GM21515 (cell line): ENCODE measurements around the gene FRMD4A.

Experiments
- ATAC-seq: cut with Tn5 transposase; IDR thresholded peaks from one replicate; pipeline ENCODE4 v1.9.1; 2021; ENCODE audit not compliant: unreplicated experiment

FRMD4A gene

DNA sequence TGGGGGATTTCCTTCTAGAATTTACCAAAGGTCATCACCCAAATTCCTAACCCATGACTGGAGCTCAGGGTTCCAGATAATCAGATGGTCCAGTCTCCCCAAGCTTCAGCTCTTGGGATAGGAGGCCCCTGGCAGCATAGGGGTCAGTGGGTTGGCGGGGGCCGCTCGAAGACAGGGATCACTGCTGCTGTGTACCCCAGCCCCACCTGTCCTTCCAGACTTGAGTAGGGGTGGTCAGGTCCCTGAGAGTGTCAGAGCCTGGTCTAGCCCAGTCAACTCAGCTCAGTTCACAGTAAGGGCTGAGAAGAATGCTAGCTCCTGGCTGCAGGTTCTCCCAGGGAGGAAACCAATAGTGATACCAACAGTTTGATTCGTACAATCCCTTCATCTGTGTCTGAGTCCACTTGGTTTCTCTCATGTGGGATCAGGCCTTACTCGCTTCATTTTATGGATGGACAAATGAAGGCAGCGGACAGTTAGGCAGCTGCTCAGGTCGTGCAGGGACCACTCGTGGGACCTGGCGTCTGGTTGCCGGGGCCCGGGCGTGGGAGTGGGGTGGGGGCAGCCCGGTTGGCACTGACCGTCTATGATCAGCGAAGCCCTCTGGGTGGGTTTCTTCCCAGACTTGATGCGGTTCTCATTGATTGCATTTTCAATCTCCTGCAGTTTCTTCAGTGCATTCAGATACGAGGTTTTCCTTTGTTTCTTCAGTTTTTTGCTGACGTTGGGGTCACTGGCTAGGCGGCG lies 665.0 kb downstream of the FRMD4A start:
- no peak for ATAC-seq

GRCh38 chr10:13661256-13661655 lies 669.5 kb downstream of the FRMD4A start:
- no peak for ATAC-seq

DNA sequence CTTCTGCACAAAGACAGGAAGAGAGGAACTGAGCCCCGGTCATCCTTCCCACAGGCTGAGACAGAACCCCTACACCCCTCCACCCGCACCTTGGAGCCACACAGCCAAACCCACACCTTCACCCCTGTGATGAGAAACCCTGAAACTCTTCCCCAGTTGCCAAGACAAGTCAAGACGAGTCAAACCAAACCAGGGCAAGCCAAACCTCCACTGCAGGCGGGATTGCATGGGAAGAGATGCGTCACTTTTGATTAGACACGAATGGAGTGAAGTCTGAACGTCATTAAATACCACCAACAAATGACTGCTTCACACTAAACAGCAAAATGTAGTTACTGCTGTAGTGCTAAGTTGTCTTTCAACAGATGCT lies 670.2 kb downstream of the FRMD4A start:
- no peak for ATAC-seq

- ATAC-seq, result no peak
These were observed 670.7 kb downstream of the FRMD4A start for GRCh38 chr10:13659887-13660550.

GRCh38 chr10:13658871-13659685 lies 671.6 kb downstream of the FRMD4A start:
- no peak for ATAC-seq

DNA sequence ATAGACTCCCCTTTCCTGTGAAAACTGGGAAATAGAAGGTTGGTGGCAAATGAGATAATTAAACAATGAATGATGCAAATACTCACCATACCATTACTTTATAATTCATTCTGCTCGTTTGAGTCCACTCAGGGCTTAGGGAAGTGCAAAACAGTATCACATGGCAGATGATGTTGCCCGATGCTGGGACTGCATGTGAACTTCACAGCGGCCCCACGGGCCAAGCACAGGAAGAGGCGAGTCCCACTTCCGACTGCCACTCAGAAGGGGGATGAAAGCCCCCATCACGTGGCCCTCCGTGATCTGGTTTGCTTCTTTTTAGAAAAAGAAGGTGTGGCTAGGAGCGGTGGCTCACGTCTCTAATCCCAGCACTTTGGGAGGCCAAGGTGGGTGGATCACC lies 672.5 kb downstream of the FRMD4A start:
- no peak for ATAC-seq

DNA sequence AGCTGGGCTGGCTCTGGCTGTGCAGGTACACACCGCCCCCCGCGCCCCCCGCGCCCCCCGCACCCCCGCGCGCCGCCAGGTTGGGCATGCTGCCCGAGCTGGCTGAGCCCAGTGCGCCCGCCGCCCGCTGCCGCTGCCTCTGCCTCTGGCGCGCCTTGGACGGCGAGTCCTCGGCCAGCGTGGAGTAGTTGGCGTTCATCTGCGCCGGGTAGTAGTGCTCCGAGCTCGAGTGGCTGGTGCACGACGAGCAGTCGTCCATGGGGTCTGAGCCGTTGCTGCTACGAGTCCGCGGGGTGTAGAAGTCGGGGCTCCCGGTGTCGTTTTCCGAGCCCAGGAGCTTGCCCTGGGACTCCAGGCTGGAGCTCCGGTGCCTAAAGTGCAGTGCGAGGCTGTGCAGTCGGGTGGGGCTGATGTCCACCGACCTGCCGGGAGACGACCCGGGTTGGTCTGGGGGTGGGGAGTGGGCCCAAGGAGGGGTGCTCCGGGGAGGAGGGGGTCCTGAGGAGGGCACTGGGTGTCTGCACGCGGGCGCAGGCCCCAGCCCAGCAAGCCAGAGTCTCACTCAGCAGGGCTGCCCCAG lies 673.5 kb downstream of the FRMD4A start:
- ATAC-seq, result no peak

GRCh38 chr10:13656337-13657100 lies 674.2 kb downstream of the FRMD4A start:
- no peak for ATAC-seq

DNA sequence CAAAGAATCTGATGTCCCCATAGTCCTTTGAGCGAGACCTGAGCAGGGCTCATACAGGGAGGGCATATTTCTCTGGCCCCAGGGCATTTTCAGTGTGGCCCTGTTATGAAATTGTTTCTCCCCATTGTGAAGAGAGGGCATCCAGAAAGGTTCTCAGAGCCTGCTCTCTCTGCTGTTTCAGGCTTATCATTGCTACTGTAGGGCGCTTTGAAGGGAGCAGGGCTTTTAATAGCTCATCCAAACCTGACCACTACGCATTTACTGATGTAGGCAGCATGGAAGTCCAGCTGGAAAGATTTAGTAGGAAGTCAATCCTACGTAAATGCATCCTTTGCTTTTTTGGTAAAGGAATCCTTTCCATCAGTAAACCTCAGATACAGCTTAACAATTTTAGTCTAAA lies 675.9 kb downstream of the FRMD4A start:
- ATAC-seq, result no peak

DNA sequence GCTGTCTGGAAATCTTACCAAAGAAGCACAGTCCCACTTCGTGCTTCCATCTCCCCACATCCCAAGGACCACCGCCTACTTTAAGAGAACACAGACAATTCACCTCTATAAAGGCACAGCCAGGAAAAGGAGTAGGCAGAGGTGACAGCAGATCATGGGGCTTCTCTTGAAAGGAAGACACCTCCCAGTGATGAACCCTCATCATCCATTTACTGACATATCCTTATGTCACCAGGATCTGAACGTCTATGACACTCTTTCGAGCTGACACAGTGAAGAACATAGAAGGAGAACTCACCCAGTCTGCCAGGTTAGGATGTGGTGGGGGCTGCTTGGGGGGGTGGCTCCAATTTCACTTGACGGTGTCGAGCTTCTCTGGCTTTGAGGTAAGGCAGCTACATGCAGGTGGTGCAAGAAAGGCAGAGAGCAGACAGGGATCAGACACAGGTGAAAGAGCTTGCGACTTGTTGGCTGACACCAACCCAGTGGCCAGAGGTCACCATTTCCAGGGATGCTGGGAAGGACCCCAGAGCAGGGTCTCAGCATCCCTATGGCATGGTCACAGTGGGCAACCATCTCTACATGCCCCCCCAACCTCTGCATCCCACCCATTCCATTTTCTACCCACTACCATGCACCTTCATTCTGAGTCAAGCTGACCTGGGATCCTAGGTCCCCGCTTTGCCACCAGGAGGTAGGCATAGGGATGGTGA lies 676.5 kb downstream of the FRMD4A start:
- ATAC-seq, result no peak

- ATAC-seq, result no peak
These were observed 677.9 kb downstream of the FRMD4A start for GRCh38 chr10:13652860-13653259.

GRCh38 chr10:13651969-13652720 lies 678.6 kb downstream of the FRMD4A start:
- ATAC-seq, result no peak

GRCh38 chr10:13650961-13651360 lies 679.8 kb downstream of the FRMD4A start:
- no peak for ATAC-seq

GRCh38 chr10:13649844-13650520 lies 680.7 kb downstream of the FRMD4A start:
- ATAC-seq, result no peak

- no peak for ATAC-seq
These were observed 682.3 kb downstream of the FRMD4A start for GRCh38 chr10:13648425-13648824.

DNA sequence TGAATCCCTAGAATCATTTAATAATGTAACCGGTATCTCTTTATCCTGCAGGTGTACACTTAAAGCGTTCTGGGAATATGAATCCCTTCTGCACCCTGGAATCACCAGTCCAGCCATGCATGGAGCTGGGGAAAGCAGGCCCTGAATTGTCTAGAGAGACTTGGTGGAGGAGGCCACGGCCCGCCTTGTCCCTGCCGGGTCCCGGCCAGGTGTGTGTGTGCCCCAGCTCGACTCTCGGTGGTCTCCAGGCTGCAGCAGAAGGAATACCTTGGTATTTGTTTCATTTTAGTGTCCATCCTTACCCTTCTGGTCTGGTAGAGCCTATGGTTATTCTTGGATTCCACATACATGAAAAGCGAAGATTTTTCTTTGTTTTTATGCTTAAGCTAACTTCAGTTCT lies 685.9 kb downstream of the FRMD4A start:
- ATAC-seq, result no peak

GRCh38 chr10:13643016-13643415 lies 687.7 kb downstream of the FRMD4A start:
- ATAC-seq, result no peak

GRCh38 chr10:13642293-13642692 lies 688.4 kb downstream of the FRMD4A start:
- no peak for ATAC-seq

DNA sequence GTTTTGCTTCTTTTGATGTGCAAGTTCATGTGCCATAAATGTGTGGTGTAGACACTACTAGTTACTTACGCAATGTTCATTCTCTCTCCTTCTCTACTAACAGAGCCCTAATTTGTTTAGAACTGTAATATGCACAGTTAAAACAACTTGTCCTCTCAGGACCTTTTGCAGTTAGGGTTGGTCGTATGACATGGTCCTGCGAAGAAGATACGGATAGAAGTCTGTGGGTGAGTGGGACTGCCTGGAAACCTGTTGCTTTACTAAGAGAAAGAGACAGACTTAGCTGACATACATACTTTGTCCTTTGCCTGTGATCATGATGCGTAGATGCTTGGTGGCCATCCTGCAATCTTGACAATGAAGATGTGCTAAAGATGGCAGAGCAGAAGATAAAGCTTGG lies 692.8 kb downstream of the FRMD4A start:
- no peak for ATAC-seq
